DMS114 treated with DMSO at 0.1 percent for 48 hours (cell line): Measurements from ENCODE around the gene DDR2.
"Not testable (repeated sequence)": the region's sequence is repeated elsewhere in the genome, so short reads cannot be mapped to it uniquely, and the experiment has no call there.

Experiments used
- DNase-seq: peaks from one replicate; lab custom pipeline; 2025; ENCODE audit not compliant: unreplicated experiment; lab: John Stamatoyannopoulos, UW

The DDR2 gene

DNA sequence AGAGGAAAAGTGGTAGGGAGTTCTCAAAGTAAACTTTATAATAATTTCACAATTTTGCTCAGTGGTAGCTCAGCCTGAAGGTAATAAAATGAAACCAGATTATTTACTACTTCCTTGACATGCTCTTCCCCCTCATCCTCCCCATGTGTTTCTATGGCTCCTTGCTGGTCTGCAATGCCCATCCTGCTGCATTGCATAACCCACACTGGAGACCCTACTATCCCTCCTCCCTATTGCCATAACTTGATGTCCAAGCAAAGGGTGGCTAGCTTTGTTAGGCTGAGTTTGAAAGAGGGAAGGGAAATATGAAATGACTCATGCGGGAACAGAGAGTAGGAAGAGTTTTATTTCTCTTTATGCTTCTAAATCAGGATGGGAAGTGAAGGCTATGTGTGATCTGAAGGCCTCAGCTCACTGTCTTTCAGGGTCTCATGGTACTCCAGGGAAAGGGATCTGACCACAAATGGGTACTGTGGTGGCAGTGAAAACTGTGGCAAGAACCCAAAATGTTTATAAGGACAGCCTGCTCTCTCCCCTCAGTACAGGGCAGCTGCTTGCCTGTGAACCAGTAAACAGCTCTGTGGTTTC, 121.8 kb downstream of the DDR2 start:
- no peak for DNase-seq

GRCh38 chr1:162755306-162755705, 123.0 kb downstream of the DDR2 start:
- DNase-seq: no peak

DNA sequence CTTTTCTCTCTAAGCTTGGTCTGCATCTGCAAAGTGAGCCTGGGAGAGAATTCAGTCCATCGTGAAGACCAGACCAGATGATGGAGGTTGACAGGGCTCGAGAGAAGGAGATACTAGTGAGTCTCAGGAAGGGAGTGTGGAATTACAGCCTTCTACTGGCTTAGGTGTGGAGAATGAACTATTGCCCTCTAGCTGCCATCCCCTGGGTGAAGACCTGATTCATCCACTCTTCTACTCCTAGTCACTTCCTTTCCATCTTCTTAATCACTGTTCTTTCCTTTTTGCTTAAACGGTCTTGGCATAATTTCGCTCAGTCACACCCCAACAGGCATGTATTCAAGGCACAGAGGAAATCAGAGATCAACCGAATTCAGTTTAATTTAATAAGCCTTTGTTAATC, 124.3 kb downstream of the DDR2 start:
- DNase-seq: no peak

- DNase-seq: no peak
Observed at GRCh38 chr1:162757476-162757875, 125.2 kb downstream of the DDR2 start.

- DNase-seq: no peak
Observed at GRCh38 chr1:162765788-162766187, 133.5 kb downstream of the DDR2 start.

DNA sequence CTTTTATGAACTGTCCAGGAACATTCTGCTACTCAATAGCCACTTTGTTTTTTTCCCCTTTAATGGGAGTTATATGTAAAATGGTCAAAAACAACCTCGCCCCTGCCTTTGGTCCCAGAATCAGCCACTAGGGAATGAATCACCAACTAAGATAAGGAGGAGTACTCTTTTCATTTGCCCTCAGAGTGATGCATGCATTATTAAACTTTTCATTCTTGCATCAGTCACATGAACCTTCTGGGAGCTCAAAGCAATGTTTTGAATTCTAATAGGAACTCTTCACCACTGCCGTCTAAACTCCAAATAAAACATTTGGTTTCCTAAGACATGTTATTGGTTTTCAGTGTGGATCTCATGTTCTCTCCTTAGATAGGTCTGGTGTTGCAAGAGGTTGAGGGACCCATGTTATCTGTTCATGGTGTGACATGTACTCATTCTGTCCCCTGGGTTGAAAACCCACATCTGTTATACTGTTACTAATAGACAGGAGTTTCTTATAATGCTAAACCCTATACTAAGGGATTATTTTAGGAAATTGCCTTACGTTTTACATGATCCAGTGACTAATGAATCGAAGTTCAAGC, 140.4 kb downstream of the DDR2 start:
- no peak for DNase-seq

- no peak for DNase-seq
Observed at GRCh38 chr1:162774007-162774406, 141.7 kb downstream of the DDR2 start.

GRCh38 chr1:162779043-162779442, 146.8 kb downstream of the DDR2 start:
- no peak for DNase-seq

DNA sequence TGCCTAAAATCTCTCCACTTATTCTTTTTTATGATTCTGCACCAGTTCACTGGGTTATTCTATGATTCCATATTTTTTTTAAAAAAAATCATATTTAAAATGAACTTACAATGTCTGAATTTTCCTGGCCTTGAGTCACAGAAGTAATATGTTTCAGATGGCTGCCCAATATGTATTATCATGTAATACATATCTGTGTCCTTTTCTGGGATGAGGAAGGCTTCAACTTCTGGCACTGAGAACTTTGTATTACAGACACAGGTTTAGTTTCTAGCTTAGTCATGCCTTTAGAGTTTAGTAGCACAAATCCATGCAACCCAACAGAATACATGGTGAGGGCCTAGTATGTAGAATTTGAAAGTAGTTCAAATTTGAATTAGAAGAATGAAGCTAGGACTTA, 150.4 kb downstream of the DDR2 start:
- DNase-seq: no peak

DNA sequence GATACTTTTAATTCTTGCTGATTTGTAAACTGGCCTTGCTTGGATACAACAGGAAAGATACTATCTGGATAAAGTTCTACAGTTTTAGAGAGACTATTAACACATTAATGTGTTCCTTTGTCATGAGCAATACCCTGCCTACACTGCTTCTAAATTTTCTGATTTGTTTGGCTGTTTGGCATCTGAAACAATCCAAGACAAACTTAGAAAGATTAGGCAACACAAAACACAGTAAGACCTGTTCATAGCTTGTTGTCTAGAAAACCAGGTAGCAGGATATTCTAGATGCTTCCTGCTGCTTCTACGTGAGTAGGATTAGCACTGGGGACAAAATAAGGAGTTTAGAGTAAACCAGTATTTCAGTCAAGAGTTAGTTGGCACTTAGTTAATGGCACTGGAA, 152.7 kb downstream of the DDR2 start:
- DNase-seq: not testable (repeated sequence)

- DNase-seq: not testable (repeated sequence)
Observed at GRCh38 chr1:162788783-162789182, 156.5 kb downstream of the DDR2 start.

- peak; percentile 40 for DNase-seq
Observed at GRCh38 chr1:162790303-162790984, 158.2 kb downstream of the DDR2 start, which contains the start of gene HSD17B7. Gene HSD17B7, plus strand, starts transcription at chr1:162790702. Its CDS starts 99 bp downstream, at chr1:162790801.

- DNase-seq: not testable (repeated sequence)
Observed at GRCh38 chr1:162790985-162791357, 158.7 kb downstream of the DDR2 start.

- DNase-seq: not testable (repeated sequence)
Observed at GRCh38 chr1:162794284-162794683, 162.0 kb downstream of the DDR2 start.

DNA sequence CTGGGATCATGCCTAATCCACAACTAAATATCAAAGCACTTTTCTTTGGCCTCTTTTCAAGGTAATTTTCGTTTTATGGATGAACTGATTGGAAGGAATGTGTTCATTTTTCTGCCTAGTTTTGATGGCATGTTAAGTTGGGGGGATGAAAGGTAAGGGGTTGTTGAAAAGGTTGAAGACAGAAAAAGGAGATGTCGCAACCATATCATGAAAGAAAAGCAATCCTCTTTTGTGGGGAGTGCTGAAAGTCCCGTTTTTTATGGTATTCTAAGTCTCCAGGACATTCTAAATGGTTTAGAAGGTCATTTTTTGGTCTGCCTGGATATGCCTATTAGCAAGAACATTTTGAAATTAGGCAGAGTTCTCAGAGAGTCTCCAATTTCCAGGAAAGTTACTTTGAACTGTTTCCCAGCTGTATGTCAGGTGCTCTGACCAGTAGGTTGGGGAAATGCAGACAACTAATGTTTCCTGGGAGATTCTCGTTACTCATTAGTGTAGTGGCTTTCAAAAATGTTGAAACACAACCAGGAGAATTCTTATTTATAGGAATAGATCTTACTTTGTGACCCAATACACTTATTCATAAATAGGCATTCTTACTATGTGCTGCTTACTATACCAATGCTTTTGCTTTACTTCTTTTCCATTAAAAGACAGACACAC, 164.5 kb downstream of the DDR2 start:
- DNase-seq: not testable (repeated sequence)

DNA sequence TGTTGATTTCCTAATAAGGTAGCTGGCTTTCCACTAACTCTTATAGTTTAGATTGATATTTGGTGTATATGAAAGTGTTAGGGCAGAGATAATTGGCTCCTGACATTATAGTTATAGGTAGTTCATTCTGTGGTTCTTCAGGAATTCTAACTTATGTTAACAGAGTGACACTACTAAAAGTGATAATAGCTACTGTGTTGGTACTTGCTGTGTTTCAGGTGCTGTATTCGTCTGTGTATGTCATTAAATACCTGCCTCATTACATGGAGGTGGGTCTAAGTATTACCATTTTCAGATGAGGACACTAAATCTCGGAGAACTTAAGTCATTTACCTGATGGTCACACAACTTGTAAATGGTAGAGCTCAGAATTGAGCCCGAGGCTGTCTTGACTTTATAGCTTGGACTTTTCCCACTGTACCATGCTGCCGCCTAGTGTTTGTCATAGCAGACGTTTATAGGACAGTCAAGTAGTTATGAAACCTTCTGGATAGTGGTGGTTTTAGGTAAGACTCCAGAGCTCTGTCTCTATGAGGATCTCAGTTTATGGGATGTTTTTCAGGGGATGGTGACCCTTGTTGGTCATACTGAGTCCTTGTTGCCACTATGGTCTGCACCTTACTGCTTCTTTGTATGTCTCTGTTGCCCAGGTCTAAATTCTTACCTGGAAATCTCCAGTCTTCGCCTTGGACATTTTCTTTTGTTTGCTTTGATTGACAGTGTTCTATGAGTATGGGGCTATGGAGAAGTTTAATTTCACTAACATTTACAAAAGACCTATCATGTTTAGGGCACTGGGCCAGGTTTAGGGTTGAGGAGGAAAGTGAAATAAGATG, 167.9 kb downstream of the DDR2 start:
- DNase-seq: peak; percentile 87

DNA sequence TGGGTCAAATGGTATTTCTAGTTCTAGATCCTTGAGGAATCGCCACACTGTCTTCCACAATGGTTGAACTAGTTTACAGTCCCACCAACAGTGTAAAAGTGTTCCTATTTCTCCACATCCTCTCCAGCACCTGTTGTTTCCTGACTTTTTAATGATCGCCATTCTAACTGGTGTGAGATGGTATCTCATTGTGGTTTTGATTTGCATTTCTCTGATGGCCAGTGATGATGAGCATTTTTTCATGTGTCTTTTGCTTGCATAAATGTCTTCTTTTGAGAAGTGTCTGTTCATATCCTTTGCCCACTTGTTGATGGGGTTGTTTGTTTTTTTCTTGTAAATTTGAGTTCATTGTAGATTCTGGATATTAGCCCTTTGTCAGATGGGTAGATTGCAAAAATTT, 175.2 kb downstream of the DDR2 start:
- DNase-seq: not testable (repeated sequence)

DNA sequence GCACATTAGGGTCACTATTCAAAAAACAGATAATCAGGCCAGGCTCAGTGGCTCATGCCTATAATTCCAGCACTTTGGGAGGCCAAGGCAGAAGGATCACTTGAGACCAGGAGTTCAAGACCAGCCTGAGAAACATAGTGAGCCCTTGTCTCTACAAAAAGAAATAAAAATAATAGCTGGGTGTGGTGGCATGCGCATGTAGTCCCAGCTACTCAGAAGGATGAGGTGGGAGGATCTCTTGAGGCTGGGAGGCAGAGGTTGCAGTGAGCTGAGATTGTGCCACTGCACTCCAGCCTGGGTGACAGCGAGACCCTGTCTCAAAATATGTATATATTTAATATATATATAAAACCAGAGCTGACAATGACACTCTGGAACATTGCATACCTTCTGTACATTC, 180.1 kb downstream of the DDR2 start:
- DNase-seq: not testable (repeated sequence)

- not testable (repeated sequence) for DNase-seq
Observed at GRCh38 chr1:162818136-162818535, 185.9 kb downstream of the DDR2 start.

DNA sequence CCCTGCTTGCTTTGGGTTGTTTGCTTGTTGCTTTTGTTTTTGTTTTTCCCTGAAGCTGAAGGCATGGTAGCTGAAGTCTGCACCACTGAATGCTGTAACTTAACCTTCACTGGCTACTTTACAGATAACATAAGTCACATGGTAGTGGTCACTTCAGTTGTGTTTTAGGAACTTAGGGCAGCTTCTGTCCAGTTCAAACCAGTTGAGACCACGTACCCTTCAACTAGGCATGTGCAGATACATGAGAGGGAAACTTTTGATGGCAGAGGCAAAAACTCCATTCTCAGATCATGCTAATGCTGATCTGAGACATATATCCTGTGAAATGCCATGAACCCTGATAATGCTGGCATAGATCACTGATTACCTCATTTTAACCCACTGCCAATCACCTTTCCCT, 186.4 kb downstream of the DDR2 start:
- DNase-seq: not testable (repeated sequence)
